Loucy (cell line): Measurements from ENCODE around the gene VWC2L.

Experiments
- H2AFZ ChIP-seq: fragments of 200-600 bp; sonication (generic); 2 replicates; pipeline ENCODE4 v1.6.0; 2016; ENCODE audit warnings: antibody characterized with exemption, mild to moderate bottlenecking, low read length, moderate library complexity
- H3F3A ChIP-seq: fragments of 200-600 bp; 2 replicates; pipeline ENCODE4 v1.6.0; 2016; ENCODE audit warnings: antibody characterized with exemption, low read depth, mild to moderate bottlenecking
- H3K27me3 ChIP-seq: fragments of 200-600 bp; sonication (generic); 2 replicates; pipeline ENCODE4 v1.6.1; 2014; ENCODE audit warnings: low read length, mild to moderate bottlenecking; ENCODE audit not compliant: insufficient read depth, poor library complexity, severe bottlenecking
- H3K36me3 ChIP-seq: fragments of 200-600 bp; sonication (generic); 2 replicates; pipeline ENCODE4 v1.6.1; 2016; ENCODE audit warnings: low read length; ENCODE audit not compliant: insufficient read depth
- H3K4me1 ChIP-seq: fragments of 200-600 bp; sonication (generic); 2 replicates; pipeline ENCODE4 v1.5.1; 2014; ENCODE audit warnings: low read length, mild to moderate bottlenecking; ENCODE audit not compliant: insufficient read depth, poor library complexity, severe bottlenecking
- H3K4me2 ChIP-seq: fragments of 200-600 bp; sonication (generic); 2 replicates; pipeline ENCODE4 v1.6.0; 2014; ENCODE audit warnings: antibody characterized with exemption, low read length, low read depth, mild to moderate bottlenecking; ENCODE audit not compliant: poor library complexity, severe bottlenecking
- H3K4me3 ChIP-seq: fragments of 200-600 bp; sonication (generic); 2 replicates; pipeline ENCODE4 v1.5.1; 2014; ENCODE audit warnings: low read length, mild to moderate bottlenecking, mixed read lengths; ENCODE audit not compliant: poor library complexity, severe bottlenecking
- H3K79me2 ChIP-seq: fragments of 200-600 bp; sonication (generic); 2 replicates; pipeline ENCODE4 v1.6.1; 2014; ENCODE audit warnings: low read length; ENCODE audit not compliant: insufficient read depth
- H3K9ac ChIP-seq: fragments of 200-600 bp; sonication (generic); 2 replicates; pipeline ENCODE4 v1.6.0; 2014; ENCODE audit warnings: mild to moderate bottlenecking, low read depth, low read length, moderate library complexity; ENCODE audit not compliant: poor library complexity, severe bottlenecking
- H3K9me2 ChIP-seq: fragments of 200-600 bp; sonication (generic); replicated peaks from 2 replicates; pipeline ENCODE4 v1.6.1; 2016; ENCODE audit warnings: low read depth, low read length, mixed read lengths
- H3K9me3 ChIP-seq: fragments of 200-600 bp; sonication (generic); 2 replicates; pipeline ENCODE4 v1.6.1; 2014; ENCODE audit warnings: mild to moderate bottlenecking, antibody characterized with exemption, low read length, low read depth; ENCODE audit not compliant: insufficient read depth
- H4K20me1 ChIP-seq: fragments of 200-600 bp; sonication (generic); 2 replicates; pipeline ENCODE4 v1.6.0; 2014; ENCODE audit warnings: antibody characterized with exemption, low read length, mild to moderate bottlenecking; ENCODE audit not compliant: insufficient read depth, poor library complexity, severe bottlenecking
- CTCF ChIP-seq: fragments of 200-600 bp; sonication (generic); conservative IDR thresholded peaks from 2 replicates; pipeline ENCODE4 v1.5.1; 2014; ENCODE audit warnings: mild to moderate bottlenecking, antibody characterized with exemption, low read length
- EZH2phosphoT487 ChIP-seq: fragments of 200-600 bp; IDR thresholded peaks from 2 replicates; pipeline ENCODE4 v1.6.1; 2018; ENCODE audit warnings: antibody characterized with exemption, mild to moderate bottlenecking, moderate library complexity, borderline replicate concordance

The VWC2L gene

GRCh38 chr2:214410128-214410775 is 602 bp upstream of the VWC2L start:
- no peak overlapping the region for H3K4me2 ChIP-seq
- H3K9me3 ChIP-seq: no peaks in the 10 kb centered on the region
- no peaks in the 10 kb centered on the region for H3K79me2 ChIP-seq

GRCh38 chr2:214412679-214413078 is 1.8 kb downstream of the VWC2L start:
- Histone ChIP-seq H3K4me2 (no peak overlapping the region), H3K36me3 (no peaks in the 10 kb centered on the region), H3K79me2 (no peaks in the 10 kb centered on the region), H3K27me3 (no peaks in the 10 kb centered on the region), H3F3A (no peaks in the 10 kb centered on the region), H2AFZ (no peak overlapping the region), H3K9ac (no peak overlapping the region), H4K20me1 (no peaks in the 10 kb centered on the region), H3K9me3 (no peaks in the 10 kb centered on the region), H3K9me2 (no peaks in the 10 kb centered on the region), H3K4me1 (no peaks in the 10 kb centered on the region), H3K4me3 (no peak overlapping the region)
- TF ChIP-seq CTCF: no peak
- no peak for TF ChIP-seq EZH2phosphoT487

More at GRCh38 chr2:214410128-214410775, 602 bp upstream of the VWC2L start:
- Histone ChIP-seq H3K9ac (no peak overlapping the region), H3K9me2 (no peaks in the 10 kb centered on the region), H3K4me1 (no peaks in the 10 kb centered on the region), H3F3A (no peaks in the 10 kb centered on the region), H3K36me3 (no peaks in the 10 kb centered on the region), H2AFZ (no peak overlapping the region), H3K4me3 (no peak overlapping the region), H3K27me3 (no peaks in the 10 kb centered on the region), H4K20me1 (no peaks in the 10 kb centered on the region)
- TF ChIP-seq CTCF (no peak; the same call in 1 of the 2 replicates), EZH2phosphoT487 (no peak)

- H3F3A ChIP-seq: no peaks in the 10 kb centered on the region
- H2AFZ ChIP-seq: no peak overlapping the region
- H3K9ac ChIP-seq: no peak overlapping the region
- no peak overlapping the region for H3K4me3 ChIP-seq
- no peaks in the 10 kb centered on the region for H3K9me3 ChIP-seq
- no peaks in the 10 kb centered on the region for H3K4me1 ChIP-seq
- H3K4me2 ChIP-seq: no peak overlapping the region
- no peaks in the 10 kb centered on the region for H3K79me2 ChIP-seq
- no peaks in the 10 kb centered on the region for H3K27me3 ChIP-seq
- no peaks in the 10 kb centered on the region for H3K9me2 ChIP-seq
- H3K36me3 ChIP-seq: no peaks in the 10 kb centered on the region
- no peak for TF ChIP-seq EZH2phosphoT487
- no peaks in the 10 kb centered on the region for H4K20me1 ChIP-seq
Measured at GRCh38 chr2:214436470-214436869, 25.6 kb downstream of the VWC2L start.
